ENCODE data around the gene IGSF8.

The IGSF8 gene

DNA sequence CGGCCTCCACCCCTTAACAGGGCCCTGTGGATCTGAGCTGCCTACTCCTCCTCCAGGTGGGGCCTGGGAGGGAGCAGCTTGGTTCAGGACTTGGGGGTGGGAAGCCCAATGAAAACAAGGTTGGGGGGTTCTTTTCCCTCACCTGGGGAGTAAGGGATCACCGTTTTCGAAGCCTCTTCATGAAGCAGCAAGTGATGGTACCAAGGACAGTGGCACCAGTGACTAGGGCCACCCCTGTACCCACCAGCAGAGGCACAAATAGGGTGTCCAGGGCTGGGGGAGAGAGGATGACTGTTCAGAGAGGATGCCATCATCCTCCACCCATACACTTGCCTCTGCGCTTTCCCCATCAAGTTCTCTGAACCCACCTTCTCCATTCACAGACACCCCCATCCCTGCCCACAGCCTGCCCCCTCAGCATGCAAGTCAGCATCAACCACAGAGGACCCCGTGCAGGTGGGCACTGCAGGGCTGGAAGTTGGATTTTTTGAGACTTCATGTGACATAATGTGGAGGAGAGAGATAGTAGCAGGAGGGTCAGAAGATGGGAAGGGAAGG, 6.7 kb downstream of the IGSF8 start:
- Histone ChIP-seq H3K9me3 (ENCODE audit: severe bottlenecking) (no peaks in the 10 kb centered on the region), H3K36me3 (ENCODE audit: low read depth) (no peaks in the 10 kb centered on the region), H3K27me3 (ENCODE audit: insufficient read depth, poor library complexity, severe bottlenecking) (no peaks in the 10 kb centered on the region), H3K4me1 (ENCODE audit: insufficient read depth, poor library complexity, severe bottlenecking) (no peaks in the 10 kb centered on the region), H3K27ac (ENCODE audit: poor library complexity, severe bottlenecking) (no peak overlapping the region), H3K4me3 (ENCODE audit: severe bottlenecking) (no peak overlapping the region)
- DNase-seq (ENCODE audit: low spot score), result no peak
- ATAC-seq (ENCODE audit: low read depth), result no peak
- TF ChIP-seq, protein P1, sequence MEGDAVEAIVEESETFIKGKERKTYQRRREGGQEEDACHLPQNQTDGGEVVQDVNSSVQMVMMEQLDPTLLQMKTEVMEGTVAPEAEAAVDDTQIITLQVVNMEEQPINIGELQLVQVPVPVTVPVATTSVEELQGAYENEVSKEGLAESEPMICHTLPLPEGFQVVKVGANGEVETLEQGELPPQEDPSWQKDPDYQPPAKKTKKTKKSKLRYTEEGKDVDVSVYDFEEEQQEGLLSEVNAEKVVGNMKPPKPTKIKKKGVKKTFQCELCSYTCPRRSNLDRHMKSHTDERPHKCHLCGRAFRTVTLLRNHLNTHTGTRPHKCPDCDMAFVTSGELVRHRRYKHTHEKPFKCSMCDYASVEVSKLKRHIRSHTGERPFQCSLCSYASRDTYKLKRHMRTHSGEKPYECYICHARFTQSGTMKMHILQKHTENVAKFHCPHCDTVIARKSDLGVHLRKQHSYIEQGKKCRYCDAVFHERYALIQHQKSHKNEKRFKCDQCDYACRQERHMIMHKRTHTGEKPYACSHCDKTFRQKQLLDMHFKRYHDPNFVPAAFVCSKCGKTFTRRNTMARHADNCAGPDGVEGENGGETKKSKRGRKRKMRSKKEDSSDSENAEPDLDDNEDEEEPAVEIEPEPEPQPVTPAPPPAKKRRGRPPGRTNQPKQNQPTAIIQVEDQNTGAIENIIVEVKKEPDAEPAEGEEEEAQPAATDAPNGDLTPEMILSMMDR (IDR thresholded peaks at IDR 0.05; ENCODE audit: poor library complexity, severe bottlenecking), result no peak

DNA sequence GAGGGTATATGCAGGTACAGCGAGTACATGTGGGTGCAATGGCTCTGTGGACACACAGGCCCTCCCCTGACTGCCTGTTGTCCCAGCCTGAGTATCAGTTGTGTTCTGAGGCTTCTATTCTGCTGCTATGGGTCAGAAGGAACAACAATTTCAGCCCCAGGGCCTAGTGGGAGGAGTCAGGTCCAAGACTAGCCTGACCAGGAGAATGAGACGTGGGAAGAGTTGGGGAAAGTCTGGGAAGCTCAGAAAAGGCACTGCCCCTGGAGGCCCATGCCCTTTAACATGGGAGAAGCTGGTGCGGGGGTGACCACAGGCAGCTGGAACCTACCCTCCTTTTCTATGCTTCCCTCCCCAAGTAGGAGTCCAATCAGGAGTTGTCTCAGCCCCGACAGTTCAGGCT, 7.7 kb downstream of the IGSF8 start:
- Histone ChIP-seq H3K27me3 (ENCODE audit: insufficient read depth, poor library complexity, severe bottlenecking) (no peaks in the 10 kb centered on the region), H3K9me3 (ENCODE audit: severe bottlenecking) (no peaks in the 10 kb centered on the region), H3K36me3 (ENCODE audit: low read depth) (no peaks in the 10 kb centered on the region), H3K27ac (ENCODE audit: poor library complexity, severe bottlenecking) (no peak overlapping the region), H3K4me3 (ENCODE audit: severe bottlenecking) (no peak overlapping the region), H3K4me1 (ENCODE audit: insufficient read depth, poor library complexity, severe bottlenecking) (no peaks in the 10 kb centered on the region)
- DNase-seq (ENCODE audit: low spot score) (no peak), ATAC-seq (ENCODE audit: low read depth) (no peak)
- TF ChIP-seq, protein P1 (IDR thresholded peaks at IDR 0.05; ENCODE audit: poor library complexity, severe bottlenecking), result no peak

DNA sequence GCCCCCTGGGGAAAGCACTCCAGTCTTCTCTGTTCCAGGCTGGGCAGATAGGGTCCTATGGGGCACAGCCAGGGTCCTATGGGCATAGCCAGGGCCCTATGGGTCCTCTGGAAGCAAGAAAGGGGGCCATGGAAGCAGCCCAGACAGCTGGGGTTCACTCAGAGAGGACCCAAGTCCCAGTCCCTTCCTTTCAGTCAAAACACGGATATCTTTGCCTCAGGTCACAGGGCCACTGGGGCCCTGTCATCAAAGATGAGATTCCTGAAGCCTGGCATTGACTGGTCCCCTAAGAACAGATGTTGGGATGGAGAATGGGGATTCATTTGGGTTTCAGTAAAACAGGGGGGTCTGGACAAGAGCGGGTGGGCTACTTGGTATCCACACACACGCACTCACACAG, 8.5 kb downstream of the IGSF8 start:
- no peaks in the 10 kb centered on the region for H3K36me3 ChIP-seq (ENCODE audit: low read depth)
- ATAC-seq (ENCODE audit: low read depth) (no peak), DNase-seq (ENCODE audit: low spot score) (no peak)
- H3K27me3 ChIP-seq (ENCODE audit: insufficient read depth, poor library complexity, severe bottlenecking), result no peaks in the 10 kb centered on the region
- TF ChIP-seq, protein P1 (IDR thresholded peaks at IDR 0.05; ENCODE audit: poor library complexity, severe bottlenecking), result no peak
- H3K4me3 ChIP-seq (ENCODE audit: severe bottlenecking), result no peak overlapping the region
- no peak overlapping the region for H3K27ac ChIP-seq (ENCODE audit: poor library complexity, severe bottlenecking)
- H3K9me3 ChIP-seq (ENCODE audit: severe bottlenecking), result no peaks in the 10 kb centered on the region
- H3K4me1 ChIP-seq (ENCODE audit: insufficient read depth, poor library complexity, severe bottlenecking), result no peaks in the 10 kb centered on the region

DNA sequence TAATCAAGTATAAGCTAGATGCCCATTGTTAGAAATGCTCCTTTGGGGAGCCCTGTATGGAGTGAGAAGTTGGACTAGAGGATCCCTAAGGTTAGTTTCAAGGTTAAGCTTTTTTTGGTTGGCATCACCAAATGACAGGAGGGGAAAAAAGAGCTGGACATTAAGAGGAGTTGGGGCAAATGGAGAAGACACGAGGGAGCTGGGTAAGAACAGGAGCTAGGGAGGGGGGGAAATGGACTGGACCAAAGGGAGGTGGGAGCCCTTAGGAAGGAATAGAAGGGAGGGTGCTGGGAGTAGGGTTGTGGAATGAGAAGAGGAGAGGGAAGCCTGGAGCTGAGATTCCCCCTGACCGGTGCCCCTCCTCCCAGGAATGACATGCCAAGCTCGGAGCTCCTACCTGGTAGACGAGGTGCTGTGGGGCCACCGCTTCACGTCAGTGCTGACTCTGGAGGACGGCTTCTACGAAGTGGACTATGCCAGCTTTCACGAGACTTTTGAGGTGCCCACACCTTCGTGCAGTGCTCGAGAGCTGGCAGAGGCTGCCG, 11.2 kb downstream of the IGSF8 start:
- Histone ChIP-seq H3K4me1 (ENCODE audit: insufficient read depth, poor library complexity, severe bottlenecking) (no peaks in the 10 kb centered on the region), H3K9me3 (ENCODE audit: severe bottlenecking) (no peaks in the 10 kb centered on the region), H3K27ac (ENCODE audit: poor library complexity, severe bottlenecking) (no peak overlapping the region), H3K27me3 (ENCODE audit: insufficient read depth, poor library complexity, severe bottlenecking) (peaks cover 14% of the 10 kb centered on the region), H3K36me3 (ENCODE audit: low read depth) (no peaks in the 10 kb centered on the region), H3K4me3 (ENCODE audit: severe bottlenecking) (no peak overlapping the region)
- TF ChIP-seq, protein P1 (IDR thresholded peaks at IDR 0.05; ENCODE audit: poor library complexity, severe bottlenecking), result no peak
- ATAC-seq (ENCODE audit: low read depth) (no peak), DNase-seq (ENCODE audit: low spot score) (no peak)

DNA sequence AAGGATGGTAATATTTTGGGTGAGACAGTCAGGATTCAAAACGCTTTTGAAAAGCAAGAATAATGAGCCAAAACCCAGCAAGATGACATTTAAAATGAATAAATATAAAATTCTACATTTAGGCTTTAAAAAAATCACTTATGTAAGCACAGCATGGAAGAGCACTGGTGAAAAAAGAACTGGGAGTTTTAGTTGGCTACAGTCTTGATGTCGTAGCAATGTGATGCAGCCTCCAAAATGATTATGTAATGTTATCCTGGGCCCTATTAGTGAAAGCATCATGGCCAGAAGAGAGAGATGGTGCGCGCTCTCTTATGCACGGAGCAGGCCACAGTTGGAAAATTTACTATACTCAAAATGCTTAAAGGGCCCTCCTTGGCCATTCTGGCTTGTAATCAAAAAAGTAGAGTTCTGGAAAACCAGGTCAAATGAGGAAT, 11.9 kb downstream of the IGSF8 start:
- H3K27me3 ChIP-seq (ENCODE audit: insufficient read depth, poor library complexity, severe bottlenecking), result peaks cover 21% of the 10 kb centered on the region
- H3K9me3 ChIP-seq (ENCODE audit: severe bottlenecking), result no peaks in the 10 kb centered on the region
- DNase-seq (ENCODE audit: low spot score), result no peak
- no peak for ATAC-seq (ENCODE audit: low read depth)
- no peaks in the 10 kb centered on the region for H3K36me3 ChIP-seq (ENCODE audit: low read depth)
- TF ChIP-seq, protein P1 (IDR thresholded peaks at IDR 0.05; ENCODE audit: poor library complexity, severe bottlenecking), result no peak
- no peaks in the 10 kb centered on the region for H3K4me1 ChIP-seq (ENCODE audit: insufficient read depth, poor library complexity, severe bottlenecking)
- H3K27ac ChIP-seq (ENCODE audit: poor library complexity, severe bottlenecking), result no peak overlapping the region
- no peak overlapping the region for H3K4me3 ChIP-seq (ENCODE audit: severe bottlenecking)

All from RWPE2 (cell line).